ENCODE data around the gene REV3L. TPM values are rescaled to one million over a fixed set of nuclear protein-coding genes. Genes with fewer than 3 reads are reported as not detected.

REV3L gene
- total and polyA plus RNA-seq, 8 donors, result 29.3 to 68.6 (median 57.4) TPM

DNA sequence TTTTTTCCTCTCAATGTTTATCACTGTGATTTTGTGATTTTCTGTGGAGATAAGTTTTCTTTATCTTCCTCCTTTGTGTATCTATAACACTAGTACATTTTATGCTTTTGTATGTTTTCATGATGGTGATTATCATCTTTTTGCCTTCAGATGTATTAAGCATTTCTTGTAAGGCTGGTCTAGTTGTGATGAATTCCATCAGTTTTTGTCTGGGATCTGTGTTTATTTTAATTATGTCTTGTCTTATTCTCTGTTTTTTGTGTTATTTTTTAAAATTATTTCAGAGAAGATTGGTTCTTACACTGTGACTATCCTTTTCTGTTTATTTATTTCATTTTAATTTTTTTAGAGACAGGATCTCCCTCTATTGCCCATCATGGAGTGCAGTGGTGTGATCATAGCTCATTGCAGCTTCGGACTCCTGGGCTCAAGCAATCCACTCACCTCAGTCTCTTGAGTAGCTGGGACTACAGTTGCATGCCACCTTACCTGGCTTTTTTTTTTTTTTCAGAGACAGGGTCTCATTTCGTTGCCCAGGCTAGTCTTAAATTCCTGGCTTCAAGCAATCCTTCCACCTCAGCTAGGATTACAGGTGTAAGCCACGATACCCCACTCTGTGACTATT lies 208.3 kb downstream of the REV3L start:
- Histone ChIP-seq H3K9me3 (peaks cover 9 to 30% of the 10 kb centered on the region in 2 donors), H3K36me3 (peaks cover 0 to 80% of the 10 kb centered on the region in 2 donors), H3K4me1 (no peaks in the 10 kb centered on the region), H3K4me3 (no peak overlapping the region), H3K27me3 (no peaks in the 10 kb centered on the region), H3K27ac (no peak overlapping the region)
- TF ChIP-seq, protein P1, sequence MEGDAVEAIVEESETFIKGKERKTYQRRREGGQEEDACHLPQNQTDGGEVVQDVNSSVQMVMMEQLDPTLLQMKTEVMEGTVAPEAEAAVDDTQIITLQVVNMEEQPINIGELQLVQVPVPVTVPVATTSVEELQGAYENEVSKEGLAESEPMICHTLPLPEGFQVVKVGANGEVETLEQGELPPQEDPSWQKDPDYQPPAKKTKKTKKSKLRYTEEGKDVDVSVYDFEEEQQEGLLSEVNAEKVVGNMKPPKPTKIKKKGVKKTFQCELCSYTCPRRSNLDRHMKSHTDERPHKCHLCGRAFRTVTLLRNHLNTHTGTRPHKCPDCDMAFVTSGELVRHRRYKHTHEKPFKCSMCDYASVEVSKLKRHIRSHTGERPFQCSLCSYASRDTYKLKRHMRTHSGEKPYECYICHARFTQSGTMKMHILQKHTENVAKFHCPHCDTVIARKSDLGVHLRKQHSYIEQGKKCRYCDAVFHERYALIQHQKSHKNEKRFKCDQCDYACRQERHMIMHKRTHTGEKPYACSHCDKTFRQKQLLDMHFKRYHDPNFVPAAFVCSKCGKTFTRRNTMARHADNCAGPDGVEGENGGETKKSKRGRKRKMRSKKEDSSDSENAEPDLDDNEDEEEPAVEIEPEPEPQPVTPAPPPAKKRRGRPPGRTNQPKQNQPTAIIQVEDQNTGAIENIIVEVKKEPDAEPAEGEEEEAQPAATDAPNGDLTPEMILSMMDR (IDR thresholded peaks at IDR 0.05), result no peak
- intact Hi-C loops (cut with DNase I), result no loop called here
- no peak for DNase-seq
- no peak for ATAC-seq

DNA sequence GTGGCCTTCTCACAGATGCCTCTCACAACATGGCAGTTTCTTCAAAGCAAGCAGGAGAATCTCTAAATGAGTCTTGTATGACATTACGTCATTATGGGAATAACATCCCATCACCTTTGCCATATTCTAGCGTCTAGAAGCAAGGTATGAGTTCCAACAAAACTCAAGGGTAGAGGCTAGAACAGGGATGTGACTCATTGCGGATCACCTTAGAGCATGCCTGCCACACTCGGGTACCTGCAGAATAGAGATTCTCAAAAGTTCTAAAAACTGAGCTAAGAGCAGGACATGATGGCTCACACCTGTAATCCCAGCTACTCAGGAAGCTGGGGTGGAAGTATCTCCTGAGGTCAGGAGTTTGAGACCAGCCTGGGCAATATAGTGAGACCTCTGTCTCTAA lies 212.9 kb downstream of the REV3L start:
- no peak for ATAC-seq
- intact Hi-C loops (cut with DNase I), result no loop called here

DNA sequence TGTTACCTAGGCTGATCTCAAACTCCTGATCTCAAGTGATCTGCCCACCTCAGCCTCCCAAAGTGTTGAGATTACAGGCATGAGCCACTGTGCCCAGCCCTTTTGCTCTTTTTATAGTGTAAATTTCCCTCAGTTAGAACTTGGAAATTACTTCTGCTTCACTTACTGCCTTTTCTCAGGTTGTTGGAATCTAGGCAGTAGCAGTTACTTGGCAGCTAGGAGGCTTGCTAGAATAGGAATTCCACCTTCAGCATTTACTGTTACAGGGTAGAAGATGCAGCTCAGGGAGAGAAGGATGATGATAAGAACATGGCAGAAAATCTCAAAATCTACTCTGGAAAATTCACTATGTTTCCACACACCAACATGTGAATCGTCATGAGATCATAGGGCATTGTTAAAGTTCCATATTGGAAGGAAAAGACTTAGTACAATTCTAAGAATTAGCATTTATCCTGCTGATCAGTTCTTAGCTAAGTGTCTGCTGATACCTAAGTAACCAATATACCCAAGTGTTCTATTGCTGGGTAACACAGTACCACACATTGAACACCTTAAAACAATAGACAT lies 213.5 kb downstream of the REV3L start:
- TF ChIP-seq, protein P1 (IDR thresholded peaks at IDR 0.05), result no peak
- H3K4me1 ChIP-seq, result no peaks in the 10 kb centered on the region
- no peak for DNase-seq
- peaks cover 0 to 74% of the 10 kb centered on the region in 2 donors for H3K36me3 ChIP-seq
- H3K4me3 ChIP-seq, result no peak overlapping the region
- no peaks in the 10 kb centered on the region for H3K27me3 ChIP-seq
- no peak overlapping the region for H3K27ac ChIP-seq
- peaks cover 3 to 18% of the 10 kb centered on the region in 2 donors for H3K9me3 ChIP-seq
- no peak for ATAC-seq
- intact Hi-C loops (cut with DNase I), result no loop called here

More for the DNA sequence above, 212.9 kb downstream of the REV3L start:
- no peak for DNase-seq
- TF ChIP-seq, protein P1 (IDR thresholded peaks at IDR 0.05), result no peak
- H3K9me3 ChIP-seq, result peaks cover 9 to 24% of the 10 kb centered on the region in 2 donors
- no peaks in the 10 kb centered on the region for H3K4me1 ChIP-seq
- H3K4me3 ChIP-seq, result no peak overlapping the region
- no peak overlapping the region for H3K27ac ChIP-seq
- peaks cover 0 to 75% of the 10 kb centered on the region in 2 donors for H3K36me3 ChIP-seq
- H3K27me3 ChIP-seq, result no peaks in the 10 kb centered on the region

DNA sequence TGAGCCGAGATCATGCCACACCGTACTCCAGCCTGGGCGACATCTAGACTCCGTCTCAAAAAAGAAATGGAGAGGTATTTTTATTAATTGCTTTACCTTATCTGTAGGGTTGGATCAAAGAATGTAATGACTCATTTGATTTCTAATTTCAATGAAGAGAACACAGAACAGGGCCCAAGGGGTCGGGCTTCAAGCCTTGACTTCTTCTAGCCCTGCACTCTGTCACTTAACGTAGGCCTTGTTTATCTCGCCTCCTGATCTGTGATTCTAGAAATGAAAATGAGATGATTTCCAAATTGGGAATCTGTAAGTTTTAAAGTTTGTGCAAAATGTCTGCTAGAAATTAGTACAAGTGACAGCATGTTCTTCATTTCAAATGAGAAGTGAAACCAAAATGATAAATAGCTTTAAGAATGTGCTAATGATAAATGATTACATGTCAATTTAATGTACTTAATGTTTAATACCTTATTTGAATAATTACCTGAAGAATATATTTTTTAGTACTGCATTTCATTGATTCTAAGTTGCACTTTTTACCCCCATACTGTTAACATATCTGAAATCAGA lies 215.2 kb downstream of the REV3L start:
- H3K9me3 ChIP-seq, result peaks cover 0 to 2% of the 10 kb centered on the region in 2 donors
- no peaks in the 10 kb centered on the region for H3K4me1 ChIP-seq
- DNase-seq (no peak), ATAC-seq (no peak)
- H3K4me3 ChIP-seq, result no peak overlapping the region
- H3K36me3 ChIP-seq, result peaks cover 0 to 67% of the 10 kb centered on the region in 2 donors
- H3K27me3 ChIP-seq, result no peaks in the 10 kb centered on the region
- H3K27ac ChIP-seq, result no peak overlapping the region
- intact Hi-C loops (cut with DNase I), result no loop called here
- TF ChIP-seq, protein P1 (IDR thresholded peaks at IDR 0.05), result no peak

DNA sequence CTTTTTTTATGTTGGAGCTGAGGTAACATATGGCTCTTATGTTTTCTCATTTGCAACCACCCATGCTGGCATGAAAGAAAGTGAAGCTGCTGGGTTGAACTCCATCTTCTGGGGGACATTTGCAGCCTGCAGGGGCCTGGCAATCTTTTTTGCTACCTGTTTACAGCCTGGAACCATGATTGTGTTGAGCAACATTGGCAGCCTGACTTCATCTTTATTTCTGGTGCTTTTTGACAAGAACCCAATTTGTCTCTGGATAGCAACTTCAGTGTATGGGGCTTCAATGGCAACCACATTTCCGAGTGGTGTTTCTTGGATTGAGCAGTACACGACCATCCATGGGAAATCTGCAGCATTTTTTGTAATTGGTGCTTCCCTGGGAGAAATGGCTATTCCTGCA lies 216.7 kb downstream of the REV3L start:
- no peak for DNase-seq
- H3K4me1 ChIP-seq, result peaks cover 0 to under 1% of the 10 kb centered on the region in 2 donors
- TF ChIP-seq, protein P1 (IDR thresholded peaks at IDR 0.05), result no peak
- no peak for ATAC-seq
- H3K9me3 ChIP-seq, result no peaks in the 10 kb centered on the region
- no peak overlapping the region for H3K27ac ChIP-seq
- H3K36me3 ChIP-seq, result peaks cover 0 to 62% of the 10 kb centered on the region in 2 donors
- H3K4me3 ChIP-seq, result no peak overlapping the region
- H3K27me3 ChIP-seq, result no peaks in the 10 kb centered on the region
- intact Hi-C loops (cut with DNase I), result no loop called here

All from left lung (tissue), 10 donors.